Prostate gland (tissue), 2 donors: ENCODE results near the gene RRP1. TPM values are rescaled to one million over a fixed set of nuclear protein-coding genes. Genes with fewer than 3 reads are reported as not detected.

ENCODE experiments used
- DNase-seq: peaks from one replicate; pipeline ENCODE4 v3.0.0-alpha.2; 2019; ENCODE audit warnings: low spot score
- H3K27ac ChIP-seq, 2 donors: fragments of 200-600 bp; sonication (generic); 2 replicates each; pipeline ENCODE4 v1.5.1; 2017 to 2019
- H3K27me3 ChIP-seq: fragments of 200-600 bp; sonication (generic); replicated peaks from 2 replicates; pipeline ENCODE4 v1.5.1; 2019; ENCODE audit not compliant: insufficient read depth
- H3K36me3 ChIP-seq, 2 donors: fragments of 200-600 bp; sonication (generic); 1 replicate in 1 of 2; 2 replicates in 1 of 2; pipeline versions ENCODE4 v1.5.1 to v1.8.1; 2017 to 2019
- H3K4me1 ChIP-seq: fragments of 200-600 bp; sonication (generic); replicated peaks from 2 replicates; pipeline ENCODE4 v1.5.1; 2019
- H3K4me3 ChIP-seq, 2 donors: fragments of 200-600 bp; sonication (generic); 2 replicates each; pipeline ENCODE4 v1.5.1; 2017 to 2019
- H3K9me3 ChIP-seq: fragments of 200-600 bp; sonication (generic); 2 replicates; pipeline ENCODE4 v1.5.1; 2017
- CTCF ChIP-seq, 4 experiments: fragments of 200-600 bp in 2 of 4; fragments of 450-650 bp in 2 of 4; sonication (generic) in 2 of 4; IDR thresholded peaks; 1 replicate in 3 of 4; 2 replicates in 1 of 4; pipeline ENCODE4 v1.5.1; 2016 to 2019; ENCODE audit warnings: antibody characterized with exemption in 4 of 4, mild to moderate bottlenecking in 2 of 4, moderate library complexity in 2 of 4
- POLR2A ChIP-seq: fragments of 450-650 bp; IDR thresholded peaks from one replicate; pipeline ENCODE4 v1.6.1; 2016; ENCODE audit warnings: antibody characterized with exemption, mild to moderate bottlenecking
- POLR2AphosphoS5 ChIP-seq: sonication (generic); formaldehyde crosslinking; IDR thresholded peaks from one replicate; pipeline ENCODE4 v1.6.1; 2017; ENCODE audit warnings: antibody characterized with exemption
- WGBS: methylation state at CpG from one replicate; pipeline ENCODE4 v1.1.5; 2018; 5-methylcytosine and 5-hydroxymethylcytosine counted together
- intact Hi-C: fragments of 100-400 bp; cut with DNase I; formaldehyde crosslinking; loops from one replicate; pipeline ENCODE4 v1.14.2; 2022
- total RNA-seq, 2 donors: library from RNA; depleted of rRNA; stranded (reverse); fragments of >200 nt; gene quantifications; one replicate each; pipeline ENCODE4 v1.1.0, GENCODE V29; 2016

RRP1 gene
- total RNA-seq, 2 donors from 2014 or later, result 29.4 to 37.5 TPM

DNA sequence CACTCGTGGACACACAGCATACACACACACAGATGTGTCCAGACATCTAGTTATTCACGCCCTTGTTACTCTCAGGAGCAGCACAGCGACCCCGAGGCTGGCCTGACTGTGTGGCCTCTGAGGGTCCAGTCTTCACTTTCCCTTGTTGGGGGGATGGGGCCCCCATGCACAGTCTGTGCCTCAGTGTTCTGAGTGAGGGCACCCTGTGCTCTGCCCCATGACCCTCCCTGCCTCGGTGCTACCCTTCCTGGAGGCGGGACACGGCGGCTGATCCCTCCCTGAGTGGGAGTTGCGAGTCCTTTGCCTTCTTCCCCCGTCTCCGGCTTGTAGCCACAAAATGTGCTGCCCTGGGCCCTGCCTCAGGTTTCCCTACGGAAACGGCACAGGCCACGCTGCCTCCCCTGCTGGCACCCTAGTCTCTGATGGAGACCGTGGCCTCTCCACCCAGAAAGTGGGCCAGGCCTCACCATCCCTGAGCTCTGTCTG lies 21.8 kb upstream of the RRP1 start:
- H3K9me3 ChIP-seq, result no peaks in the 10 kb centered on the region
- H3K36me3 ChIP-seq, result no peaks in the 10 kb centered on the region
- TF ChIP-seq CTCF (IDR thresholded peaks at IDR 0.05), result no peak
- no peak for TF ChIP-seq POLR2AphosphoS5
- TF ChIP-seq POLR2A, result no peak
- no peaks in the 10 kb centered on the region for H3K4me1 ChIP-seq
- H3K27ac ChIP-seq, result no peak overlapping the region
- no peak overlapping the region for H3K4me3 ChIP-seq
- no peak for DNase-seq
- intact Hi-C loops, result no loop called here
- WGBS, result 81% methylated on average over 15 of the region's 15 CpGs
- no peaks in the 10 kb centered on the region for H3K27me3 ChIP-seq

- WGBS, result 66% methylated on average over 34 of the region's 34 CpGs
- no peak for DNase-seq
- H3K27me3 ChIP-seq, result no peaks in the 10 kb centered on the region
- no peak overlapping the region for H3K27ac ChIP-seq
- H3K4me3 ChIP-seq, result no peak overlapping the region
- TF ChIP-seq CTCF (IDR thresholded peaks at IDR 0.05), result no peak
- peak; percentile 21 for TF ChIP-seq POLR2A
- no peaks in the 10 kb centered on the region for H3K36me3 ChIP-seq
- no peaks in the 10 kb centered on the region for H3K9me3 ChIP-seq
- no peaks in the 10 kb centered on the region for H3K4me1 ChIP-seq
- intact Hi-C loops, result no loop called here
Measured at GRCh38 chr21:43767984-43768867, 21.2 kb upstream of the RRP1 start.

DNA sequence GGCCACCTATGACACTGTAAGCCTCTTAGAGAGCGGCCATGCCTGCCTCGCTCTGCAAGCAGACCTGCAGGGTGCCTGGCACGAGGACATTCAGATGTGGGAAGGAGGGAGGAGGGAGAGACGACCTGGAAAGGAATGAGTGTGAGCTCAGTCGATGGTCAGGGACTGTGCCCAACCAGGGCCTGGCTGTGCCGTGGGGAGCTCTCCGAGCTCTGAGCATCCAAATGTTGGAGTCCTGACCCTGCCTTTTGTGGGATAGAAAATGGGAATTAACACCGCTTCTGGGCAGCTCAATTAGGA lies 20.6 kb upstream of the RRP1 start:
- intact Hi-C loops, result no loop called here
- DNase-seq, result no peak
- Histone ChIP-seq H3K4me3 (no peak overlapping the region), H3K4me1 (no peaks in the 10 kb centered on the region), H3K27me3 (no peaks in the 10 kb centered on the region), H3K9me3 (no peaks in the 10 kb centered on the region), H3K27ac (no peak overlapping the region), H3K36me3 (no peaks in the 10 kb centered on the region)
- WGBS, result 64% methylated on average over 8 of the region's 8 CpGs
- TF ChIP-seq POLR2AphosphoS5 (no peak), POLR2A (no peak), CTCF (IDR thresholded peaks at IDR 0.05) (no peak)

DNA sequence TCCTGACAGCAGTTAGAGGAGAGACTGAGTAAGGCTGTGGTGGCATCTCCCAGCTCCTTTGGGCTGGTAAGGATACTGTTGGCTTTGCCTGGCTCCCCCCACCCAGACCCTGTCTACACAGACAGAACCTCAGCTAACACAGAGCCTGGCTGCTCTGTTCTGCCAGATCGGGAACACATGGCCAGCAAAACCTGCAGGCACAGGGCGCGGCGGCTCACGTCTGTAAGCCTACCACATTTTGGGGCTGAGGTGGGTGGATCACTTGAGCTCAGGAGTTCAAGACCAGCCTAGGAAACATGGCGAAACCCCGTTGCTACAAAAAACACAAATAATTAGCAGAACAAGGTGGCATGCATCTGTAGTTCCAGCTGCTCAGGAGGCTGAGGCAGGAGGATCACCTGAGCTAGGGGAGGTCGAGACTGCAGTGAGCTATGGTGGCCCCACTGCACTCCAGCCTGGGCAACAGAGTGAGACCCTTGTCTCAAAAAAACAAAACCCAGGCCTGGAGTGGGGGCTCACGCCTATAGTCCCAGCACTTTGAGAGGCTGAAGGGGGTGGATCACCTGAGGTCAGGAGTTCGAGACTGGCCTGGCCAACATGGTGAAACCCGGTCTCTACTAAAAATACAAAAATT lies 19.9 kb upstream of the RRP1 start:
- WGBS, result 90% methylated on average over 11 of the region's 11 CpGs
- TF ChIP-seq POLR2AphosphoS5 (no peak), POLR2A (no peak), CTCF (IDR thresholded peaks at IDR 0.05) (no peak)
- intact Hi-C loops, result no loop called here
- no peaks in the 10 kb centered on the region for H3K27me3 ChIP-seq
- H3K4me1 ChIP-seq, result no peaks in the 10 kb centered on the region
- no peaks in the 10 kb centered on the region for H3K9me3 ChIP-seq
- H3K4me3 ChIP-seq, result no peak overlapping the region
- no peak for DNase-seq
- H3K27ac ChIP-seq, result no peak overlapping the region
- H3K36me3 ChIP-seq, result no peaks in the 10 kb centered on the region
